Aorta (tissue), 5 donors: ENCODE results near the gene AGRN. TPM values are rescaled to one million over a fixed set of nuclear protein-coding genes. Genes with fewer than 3 reads are reported as not detected.
"Not testable (repeated sequence)": the region's sequence is repeated elsewhere in the genome, so short reads cannot be mapped to it uniquely, and the experiment has no call there.

Source experiments
- ATAC-seq: fragments of 200-7000 bp; cut with Tn5 transposase; one replicate; pipeline ENCODE4 v1.9.1; 2022; ENCODE audit warnings: moderate library complexity; ENCODE audit not compliant: low FRiP score
- DNase-seq, 2 donors: peaks; one replicate each; pipeline ENCODE4 v3.0.0-alpha.2; 2020
- H3K27ac ChIP-seq, 2 donors: one replicate each; pipeline ENCODE4 v1.5.1; 2013; ENCODE audit warnings: low read length in 2 of 2, mild to moderate bottlenecking in 2 of 2, moderate library complexity in 2 of 2, control low read depth in 1 of 2, inconsistent platforms in 1 of 2, low read depth in 1 of 2
- H3K27me3 ChIP-seq, 2 donors: one replicate each; pipeline ENCODE4 v1.6.1; 2013; ENCODE audit warnings: control low read depth in 1 of 2, low read length in 1 of 2, mild to moderate bottlenecking in 1 of 2, moderate library complexity in 1 of 2; ENCODE audit not compliant: insufficient read depth in 2 of 2, control insufficient read depth in 1 of 2
- H3K36me3 ChIP-seq, 2 donors: one replicate each; pipeline ENCODE4 v1.6.1; 2013; ENCODE audit warnings: control low read depth in 1 of 2, low read length in 1 of 2, mild to moderate bottlenecking in 1 of 2; ENCODE audit not compliant: insufficient read depth in 2 of 2, control insufficient read depth in 1 of 2
- H3K4me1 ChIP-seq, 2 donors: one replicate each; pipeline ENCODE4 v1.6.1; 2013; ENCODE audit warnings: low read length in 2 of 2, control low read depth in 1 of 2, mild to moderate bottlenecking in 1 of 2, moderate library complexity in 1 of 2; ENCODE audit not compliant: insufficient read depth in 2 of 2, control insufficient read depth in 1 of 2
- H3K4me3 ChIP-seq, 2 donors: one replicate each; pipeline ENCODE4 v1.5.1; 2013; ENCODE audit warnings: low read length in 2 of 2, control low read depth in 1 of 2, mild to moderate bottlenecking in 1 of 2
- H3K9me3 ChIP-seq: one replicate; pipeline ENCODE4 v1.6.1; 2013; ENCODE audit warnings: mild to moderate bottlenecking, low read length; ENCODE audit not compliant: control insufficient read depth
- WGBS, 2 donors: extraction: QIAGEN DNeasy Blood & Tissue Kit; methylation state at CpG; one replicate each; pipeline ENCODE4 v1.1.7; 2013; 5-methylcytosine and 5-hydroxymethylcytosine counted together
- intact Hi-C, 2 donors: fragments of 100-400 bp; cut with DNase I; formaldehyde crosslinking; loops; one replicate each; pipeline versions ENCODE4 v1.14.2 to v1.15.0; 2022
- polyA plus RNA-seq, 2 donors: library from polyadenylated mRNA; stranded (reverse); fragments of 200-250 nt; gene quantifications; one replicate each; pipeline ENCODE4 v1.2.3, GENCODE V29; 2013
- total RNA-seq, 2 donors: library from RNA; stranded (reverse); fragmentation: NEBNext Ultra II Directional; extraction: Animal tissue kit (Norgen Biotek cat#: 25700); gene quantifications; one replicate each; pipeline ENCODE4 v1.2.1, GENCODE V29; 2021
- donor health status: healthy with polysubstance abuse.
- donor health status: Bipolar disorder and iron deficiency.
- donor health status: DM: no; HTN: no; CAD: no.
- donor health status: DM: no; HTN: no; CAD: no.
- donor health status: DM: yes; HTN: yes; CAD: no.

Gene AGRN
- total and polyA plus RNA-seq, 4 donors: 4.3 to 38.6 (median 22.6) TPM

DNA sequence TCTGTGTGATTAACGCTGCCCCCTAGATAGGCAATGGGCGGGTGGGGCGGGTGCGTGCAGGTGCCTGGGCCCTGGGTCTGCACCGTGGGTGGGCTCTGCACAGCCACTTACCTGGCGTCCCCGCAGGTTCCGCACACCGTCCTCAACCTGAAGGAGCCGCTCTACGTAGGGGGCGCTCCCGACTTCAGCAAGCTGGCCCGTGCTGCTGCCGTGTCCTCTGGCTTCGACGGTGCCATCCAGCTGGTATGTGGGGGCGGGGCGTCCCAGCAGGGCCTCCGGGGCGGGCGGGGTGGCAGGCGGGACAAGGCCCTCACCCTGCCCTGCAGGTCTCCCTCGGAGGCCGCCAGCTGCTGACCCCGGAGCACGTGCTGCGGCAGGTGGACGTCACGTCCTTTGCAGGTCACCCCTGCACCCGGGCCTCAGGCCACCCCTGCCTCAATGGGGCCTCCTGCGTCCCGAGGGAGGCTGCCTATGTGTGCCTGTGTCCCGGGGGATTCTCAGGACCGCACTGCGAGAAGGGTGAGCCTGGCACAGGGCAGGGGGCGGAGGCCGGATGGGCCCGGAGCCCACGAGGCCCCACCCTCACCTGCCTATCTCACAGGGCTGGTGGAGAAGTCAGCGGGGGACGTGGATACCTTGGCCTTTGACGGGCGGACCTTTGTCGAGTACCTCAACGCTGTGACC lies 31.3 kb downstream of the AGRN start:
- Histone ChIP-seq H3K27ac (no peak overlapping the region), H3K4me3 (no peak overlapping the region), H3K4me1 (no peaks in the 10 kb centered on the region), H3K36me3 (no peaks in the 10 kb centered on the region), H3K27me3 (no peaks in the 10 kb centered on the region), H3K9me3 (no peaks in the 10 kb centered on the region)
- DNase-seq: no peak
- 93 to 95% methylated on average over 44 to 46 of the region's 46 CpGs for WGBS, 2 donors
- ATAC-seq: no peak
- intact Hi-C loops: no loop called here

DNA sequence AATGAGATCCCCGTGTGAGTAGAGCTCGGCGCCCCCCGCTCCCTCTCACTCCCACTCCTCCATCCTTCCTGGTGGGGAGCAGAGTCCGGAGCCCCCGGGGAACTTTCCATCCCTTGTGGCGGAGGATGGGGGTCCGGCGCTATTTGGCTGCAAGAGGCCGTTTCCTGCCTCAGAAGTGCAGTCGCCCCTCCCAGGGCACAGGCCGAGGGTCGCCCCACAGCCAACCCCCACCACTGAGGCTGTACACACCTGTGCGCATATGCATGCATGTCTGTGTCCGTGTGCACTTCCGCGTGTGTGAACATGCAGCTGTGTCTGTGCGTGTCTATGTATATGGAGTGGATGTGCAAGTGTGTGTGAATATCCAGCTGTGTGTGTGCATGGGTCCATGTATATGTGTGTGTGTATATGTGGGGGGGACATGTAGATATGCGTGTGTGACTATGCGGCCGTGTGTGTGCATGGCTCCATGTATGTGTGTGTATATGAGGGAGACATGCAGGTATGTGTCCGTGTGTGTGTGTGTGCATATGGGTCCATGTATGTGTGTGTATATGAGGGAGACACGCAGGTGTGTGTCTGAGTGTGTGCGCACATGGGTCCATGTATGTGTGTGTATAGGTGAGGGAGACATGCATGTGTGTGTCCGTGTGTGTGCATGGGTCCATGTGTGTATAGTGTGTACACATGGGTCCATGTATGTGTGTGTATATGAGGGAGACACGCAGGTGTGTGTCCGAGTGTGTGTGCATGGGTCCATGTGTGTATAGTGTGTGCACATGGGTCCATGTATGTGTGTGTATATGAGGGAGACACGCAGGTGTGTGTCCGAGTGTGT lies 32.3 kb downstream of the AGRN start:
- WGBS, 2 donors: 95% methylated on average over 29 of the region's 29 CpGs
- no peak for DNase-seq
- Histone ChIP-seq H3K36me3 (no peaks in the 10 kb centered on the region), H3K9me3 (no peaks in the 10 kb centered on the region), H3K27ac (no peak overlapping the region), H3K4me1 (no peaks in the 10 kb centered on the region), H3K27me3 (no peaks in the 10 kb centered on the region), H3K4me3 (no peak overlapping the region)
- no peak for ATAC-seq
- intact Hi-C loops: no loop called here

GRCh38 chr1:1053022-1053421 lies 33.1 kb downstream of the AGRN start:
- ATAC-seq (no peak), DNase-seq (no peak)
- H3K27ac ChIP-seq: no peak overlapping the region
- no peaks in the 10 kb centered on the region for H3K27me3 ChIP-seq
- 93 to 96% methylated on average over 15 of the region's 15 CpGs for WGBS, 2 donors
- H3K9me3 ChIP-seq: no peaks in the 10 kb centered on the region
- intact Hi-C loops: no loop called here
- no peaks in the 10 kb centered on the region for H3K4me1 ChIP-seq
- no peak overlapping the region for H3K4me3 ChIP-seq
- H3K36me3 ChIP-seq: no peaks in the 10 kb centered on the region

- 96% methylated on average over 17 to 18 of the region's 18 CpGs for WGBS, 2 donors
- Histone ChIP-seq H3K4me1 (no peaks in the 10 kb centered on the region), H3K27ac (no peak overlapping the region), H3K27me3 (no peaks in the 10 kb centered on the region), H3K4me3 (no peak overlapping the region), H3K9me3 (no peaks in the 10 kb centered on the region), H3K36me3 (no peaks in the 10 kb centered on the region)
- DNase-seq (no peak), ATAC-seq (no peak)
- intact Hi-C loops: no loop called here
Measured at GRCh38 chr1:1053682-1054081, 33.8 kb downstream of the AGRN start.

- no peak for DNase-seq
- 92 to 94% methylated on average over 17 to 18 of the region's 18 CpGs for whole genome bisulfite sequencing, 2 donors
- no peak overlapping the region for H3K4me3 ChIP-seq
- no peaks in the 10 kb centered on the region for H3K27me3 ChIP-seq
- intact Hi-C loops: no loop called here
- no peak for ATAC-seq
- H3K9me3 ChIP-seq: no peaks in the 10 kb centered on the region
- no peaks in the 10 kb centered on the region for H3K4me1 ChIP-seq
- H3K27ac ChIP-seq: no peak overlapping the region
- no peaks in the 10 kb centered on the region for H3K36me3 ChIP-seq
Measured at GRCh38 chr1:1054099-1054700, 34.3 kb downstream of the AGRN start.

- H3K9me3 ChIP-seq: no peaks in the 10 kb centered on the region
- no peaks in the 10 kb centered on the region for H3K36me3 ChIP-seq
- H3K27ac ChIP-seq: no peak overlapping the region
- 89 to 91% methylated on average over 23 of the region's 23 CpGs for WGBS, 2 donors
- H3K4me3 ChIP-seq: no peak overlapping the region
- DNase-seq (no peak), ATAC-seq (no peak)
- H3K27me3 ChIP-seq: no peaks in the 10 kb centered on the region
- intact Hi-C loops: loop anchor here in 1 of 2 donors (5.0 kb wide), 1 partner anchor 33 kb away; the partner anchor contains the start of gene AGRN
- no peaks in the 10 kb centered on the region for H3K4me1 ChIP-seq
Measured at GRCh38 chr1:1054971-1055370, 35.1 kb downstream of the AGRN start.

DNA sequence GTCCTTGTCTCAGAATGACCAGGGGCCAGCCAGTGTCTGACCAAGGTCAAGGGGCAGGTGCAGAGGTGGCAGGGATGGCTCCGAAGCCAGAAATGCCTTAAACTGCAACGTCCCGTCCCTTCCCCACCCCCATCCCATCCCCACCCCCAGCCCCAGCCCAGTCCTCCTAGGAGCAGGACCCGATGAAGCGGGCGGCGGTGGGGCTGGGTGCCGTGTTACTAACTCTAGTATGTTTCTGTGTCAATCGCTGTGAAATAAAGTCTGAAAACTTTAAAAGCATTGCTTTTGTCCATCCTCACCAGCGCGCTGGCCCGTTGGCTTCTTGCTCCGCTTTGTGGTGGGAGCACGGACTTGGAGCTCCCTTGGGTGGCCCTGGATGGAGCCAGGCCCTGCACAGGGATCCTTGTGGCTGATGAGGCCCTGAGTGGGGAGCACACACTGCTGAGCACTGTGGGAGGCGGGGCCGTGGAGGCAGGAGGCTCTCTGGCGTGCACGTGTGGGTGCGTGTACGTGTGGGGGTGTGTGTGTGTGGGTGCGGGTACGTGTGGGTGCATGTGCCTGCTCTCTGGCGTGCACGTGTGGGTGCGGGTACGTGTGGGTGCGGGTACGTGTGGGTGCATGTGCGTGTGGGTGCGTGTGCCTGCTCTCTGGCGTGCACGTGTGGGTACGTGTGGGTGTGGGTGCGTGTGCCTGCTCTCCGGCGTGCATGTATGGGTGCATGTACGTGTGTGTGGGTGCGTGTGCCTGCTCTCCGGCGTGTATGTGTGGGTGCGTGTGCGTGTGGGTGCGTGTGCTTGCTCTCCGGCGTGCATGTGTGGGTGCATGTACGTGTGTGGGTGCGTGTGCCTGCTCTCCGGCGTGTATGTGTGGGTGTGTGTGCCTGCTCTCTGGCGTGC lies 36.2 kb downstream of the AGRN start:
- no peak for ATAC-seq
- WGBS, 2 donors: 88 to 89% methylated on average over 47 to 50 of the region's 50 CpGs
- no peak overlapping the region for H3K27ac ChIP-seq

GRCh38 chr1:1057769-1058087 lies 37.8 kb downstream of the AGRN start:
- ATAC-seq, H3K36me3 ChIP-seq, H3K4me1 ChIP-seq, H3K4me3 ChIP-seq, DNase-seq, H3K27ac ChIP-seq, H3K27me3 ChIP-seq, H3K9me3 ChIP-seq: not testable (repeated sequence)
- 56 to 63% methylated on average over 15 of the region's 15 CpGs for WGBS, 2 donors
- intact Hi-C loops: loop anchor here in 1 of 2 donors (5.0 kb wide), 1 partner anchor 35 kb away; the partner anchor contains the start of gene AGRN

More for the DNA sequence above, 36.2 kb downstream of the AGRN start:
- Histone ChIP-seq H3K4me1 (no peaks in the 10 kb centered on the region), H3K4me3 (no peak overlapping the region), H3K27me3 (no peaks in the 10 kb centered on the region), H3K9me3 (no peaks in the 10 kb centered on the region), H3K36me3 (no peaks in the 10 kb centered on the region)
- DNase-seq: no peak
- intact Hi-C loops: loop anchor here in 1 of 2 donors (5.0 kb wide), 1 partner anchor 34 kb away; the partner anchor contains the start of gene AGRN
